Aorta (tissue), 5 donors: ENCODE measurements around the gene SLC45A3. TPM values are rescaled to one million over a fixed set of nuclear protein-coding genes. Genes with fewer than 3 reads are reported as not detected.

Experiments used
- ATAC-seq: fragments of 200-7000 bp; cut with Tn5 transposase; one replicate; pipeline ENCODE4 v1.9.1; 2022; ENCODE audit warnings: moderate library complexity; ENCODE audit not compliant: low FRiP score
- DNase-seq, 2 donors: peaks; one replicate each; pipeline ENCODE4 v3.0.0-alpha.2; 2020
- H3K27ac ChIP-seq, 2 donors: one replicate each; pipeline ENCODE4 v1.5.1; 2013; ENCODE audit warnings: low read length in 2 of 2, mild to moderate bottlenecking in 2 of 2, moderate library complexity in 2 of 2, control low read depth in 1 of 2, inconsistent platforms in 1 of 2, low read depth in 1 of 2
- H3K27me3 ChIP-seq, 2 donors: one replicate each; pipeline ENCODE4 v1.6.1; 2013; ENCODE audit warnings: control low read depth in 1 of 2, low read length in 1 of 2, mild to moderate bottlenecking in 1 of 2, moderate library complexity in 1 of 2; ENCODE audit not compliant: insufficient read depth in 2 of 2, control insufficient read depth in 1 of 2
- H3K36me3 ChIP-seq, 2 donors: one replicate each; pipeline ENCODE4 v1.6.1; 2013; ENCODE audit warnings: control low read depth in 1 of 2, low read length in 1 of 2, mild to moderate bottlenecking in 1 of 2; ENCODE audit not compliant: insufficient read depth in 2 of 2, control insufficient read depth in 1 of 2
- H3K4me1 ChIP-seq, 2 donors: one replicate each; pipeline ENCODE4 v1.6.1; 2013; ENCODE audit warnings: low read length in 2 of 2, control low read depth in 1 of 2, mild to moderate bottlenecking in 1 of 2, moderate library complexity in 1 of 2; ENCODE audit not compliant: insufficient read depth in 2 of 2, control insufficient read depth in 1 of 2
- H3K4me3 ChIP-seq, 2 donors: one replicate each; pipeline ENCODE4 v1.5.1; 2013; ENCODE audit warnings: low read length in 2 of 2, control low read depth in 1 of 2, mild to moderate bottlenecking in 1 of 2
- H3K9me3 ChIP-seq: one replicate; pipeline ENCODE4 v1.6.1; 2013; ENCODE audit warnings: mild to moderate bottlenecking, low read length; ENCODE audit not compliant: control insufficient read depth
- WGBS, 2 donors: extraction: QIAGEN DNeasy Blood & Tissue Kit; methylation state at CpG; one replicate each; pipeline ENCODE4 v1.1.7; 2013; 5-methylcytosine and 5-hydroxymethylcytosine counted together
- intact Hi-C, 2 donors: fragments of 100-400 bp; cut with DNase I; formaldehyde crosslinking; loops; one replicate each; pipeline versions ENCODE4 v1.14.2 to v1.15.0; 2022
- polyA plus RNA-seq, 2 donors: library from polyadenylated mRNA; stranded (reverse); fragments of 200-250 nt; gene quantifications; one replicate each; pipeline ENCODE4 v1.2.3, GENCODE V29; 2013
- total RNA-seq, 2 donors: library from RNA; stranded (reverse); fragmentation: NEBNext Ultra II Directional; extraction: Animal tissue kit (Norgen Biotek cat#: 25700); gene quantifications; one replicate each; pipeline ENCODE4 v1.2.1, GENCODE V29; 2021
- donor health status: healthy with polysubstance abuse.
- donor health status: Bipolar disorder and iron deficiency.
- donor health status: DM: no; HTN: no; CAD: no.
- donor health status: DM: no; HTN: no; CAD: no.
- donor health status: DM: yes; HTN: yes; CAD: no.

Gene SLC45A3
- total and polyA plus RNA-seq, 4 donors, result 3.0 to 14.1 (median 5.9) TPM

- intact Hi-C loops, result no loop called here
- WGBS, 2 donors, result 84 to 90% methylated on average over 2 of the region's 2 CpGs
Measured at GRCh38 chr1:205704903-205705302, 24.6 kb upstream of the SLC45A3 start.

GRCh38 chr1:205703072-205703471 is 22.8 kb upstream of the SLC45A3 start:
- DNase-seq (no peak), ATAC-seq (no peak)
- no peaks in the 10 kb centered on the region for H3K9me3 ChIP-seq
- 90 to 95% methylated on average over 1 of the region's 1 CpG for whole genome bisulfite sequencing, 2 donors
- intact Hi-C loops, result no loop called here
- no peaks in the 10 kb centered on the region for H3K4me1 ChIP-seq
- H3K36me3 ChIP-seq, result no peaks in the 10 kb centered on the region
- H3K27me3 ChIP-seq, result no peaks in the 10 kb centered on the region
- H3K4me3 ChIP-seq, result no peak overlapping the region
- H3K27ac ChIP-seq, result no peak overlapping the region

More at GRCh38 chr1:205704903-205705302, 24.6 kb upstream of the SLC45A3 start:
- H3K4me1 ChIP-seq, result no peaks in the 10 kb centered on the region
- no peaks in the 10 kb centered on the region for H3K36me3 ChIP-seq
- H3K27me3 ChIP-seq, result no peaks in the 10 kb centered on the region
- ATAC-seq (no peak), DNase-seq (no peak)
- no peak overlapping the region for H3K27ac ChIP-seq
- H3K4me3 ChIP-seq, result no peak overlapping the region
- H3K9me3 ChIP-seq, result no peaks in the 10 kb centered on the region

GRCh38 chr1:205701891-205702290 is 21.6 kb upstream of the SLC45A3 start:
- Histone ChIP-seq H3K27ac (no peak overlapping the region), H3K4me3 (no peak overlapping the region), H3K27me3 (no peaks in the 10 kb centered on the region), H3K36me3 (no peaks in the 10 kb centered on the region), H3K4me1 (no peaks in the 10 kb centered on the region), H3K9me3 (no peaks in the 10 kb centered on the region)
- intact Hi-C loops, result loop anchor here in 1 of 2 donors (1.0 kb wide), 1 partner anchor 39 kb away; no protein-coding TSS in a partner anchor
- DNase-seq (no peak), ATAC-seq (no peak)
- WGBS, 2 donors, result 92 to 96% methylated on average over 4 of the region's 4 CpGs

- Histone ChIP-seq H3K36me3 (no peaks in the 10 kb centered on the region), H3K4me1 (no peaks in the 10 kb centered on the region), H3K27ac (no peak overlapping the region), H3K9me3 (no peaks in the 10 kb centered on the region), H3K27me3 (no peaks in the 10 kb centered on the region), H3K4me3 (no peak overlapping the region)
- ATAC-seq (no peak), DNase-seq (no peak)
- WGBS, 2 donors, result 75 to 85% methylated on average over 2 of the region's 2 CpGs
- intact Hi-C loops, result loop anchor here in 1 of 2 donors (1.0 kb wide), 1 partner anchor 38 kb away; no protein-coding TSS in a partner anchor
Measured at GRCh38 chr1:205701420-205701819, 21.1 kb upstream of the SLC45A3 start.

GRCh38 chr1:205700865-205701401 is 20.6 kb upstream of the SLC45A3 start:
- 15 to 35% methylated on average over 2 of the region's 2 CpGs for WGBS, 2 donors
- intact Hi-C loops, result loop anchor here in 1 of 2 donors (1.0 kb wide), 1 partner anchor 38 kb away; no protein-coding TSS in a partner anchor
- Histone ChIP-seq H3K4me1 (no peaks in the 10 kb centered on the region), H3K36me3 (no peaks in the 10 kb centered on the region), H3K9me3 (no peaks in the 10 kb centered on the region), H3K27me3 (no peaks in the 10 kb centered on the region), H3K4me3 (no peak overlapping the region), H3K27ac (no peak overlapping the region)
- ATAC-seq (peak; percentile 24), DNase-seq (no peak)

GRCh38 chr1:205699416-205699815 is 19.1 kb upstream of the SLC45A3 start:
- 86 to 90% methylated on average over 4 of the region's 4 CpGs for WGBS, 2 donors
- Histone ChIP-seq H3K4me3 (no peak overlapping the region), H3K36me3 (no peaks in the 10 kb centered on the region), H3K9me3 (no peaks in the 10 kb centered on the region), H3K27me3 (no peaks in the 10 kb centered on the region), H3K27ac (no peak overlapping the region), H3K4me1 (no peaks in the 10 kb centered on the region)
- ATAC-seq, result no peak
- no peak for DNase-seq
- intact Hi-C loops, result no loop called here

- 92 to 95% methylated on average over 4 of the region's 4 CpGs for WGBS, 2 donors
- ATAC-seq (no peak), DNase-seq (no peak)
- H3K27me3 ChIP-seq, result no peaks in the 10 kb centered on the region
- H3K4me3 ChIP-seq, result no peak overlapping the region
- no peaks in the 10 kb centered on the region for H3K9me3 ChIP-seq
- no peak overlapping the region for H3K27ac ChIP-seq
- no peaks in the 10 kb centered on the region for H3K4me1 ChIP-seq
- H3K36me3 ChIP-seq, result no peaks in the 10 kb centered on the region
- intact Hi-C loops, result no loop called here
Measured at GRCh38 chr1:205698921-205699320, 18.6 kb upstream of the SLC45A3 start.

GRCh38 chr1:205693421-205693991 is 13.2 kb upstream of the SLC45A3 start:
- Histone ChIP-seq H3K4me3 (no peak overlapping the region), H3K4me1 (no peaks in the 10 kb centered on the region), H3K27me3 (no peaks in the 10 kb centered on the region), H3K36me3 (no peaks in the 10 kb centered on the region), H3K9me3 (no peaks in the 10 kb centered on the region), H3K27ac (no peak overlapping the region)
- 64 to 68% methylated on average over 12 of the region's 12 CpGs for WGBS, 2 donors
- ATAC-seq (no peak), DNase-seq (no peak)
- intact Hi-C loops, result no loop called here

GRCh38 chr1:205692423-205692822 is 12.1 kb upstream of the SLC45A3 start:
- Histone ChIP-seq H3K27ac (no peak overlapping the region), H3K27me3 (no peaks in the 10 kb centered on the region), H3K4me1 (no peaks in the 10 kb centered on the region), H3K4me3 (no peak overlapping the region), H3K9me3 (no peaks in the 10 kb centered on the region), H3K36me3 (no peaks in the 10 kb centered on the region)
- WGBS, 2 donors, result 91 to 94% methylated on average over 6 of the region's 6 CpGs
- DNase-seq, result no peak
- intact Hi-C loops, result no loop called here
- ATAC-seq, result no peak
